IMR-90 (cell line): Measurements from ENCODE around the gene FRMD3.

Source experiments
- BHLHE40 ChIP-seq: fragments of 150-350 bp; IDR thresholded peaks from 2 replicates; pipeline ENCODE4 v1.6.1; 2016; ENCODE audit warnings: mild to moderate bottlenecking, low read depth, low read length
- CEBPB ChIP-seq: IDR thresholded peaks from 2 replicates; pipeline ENCODE4 v1.6.1; 2012; ENCODE audit warnings: low read depth, low read length, improper control_type of control experiment
- CHD1 ChIP-seq: IDR thresholded peaks from 2 replicates; pipeline ENCODE4 v1.6.1; 2012; ENCODE audit warnings: low read depth, low read length, improper control_type of control experiment
- CTCF ChIP-seq: conservative IDR thresholded peaks from 2 replicates; pipeline ENCODE4 v1.5.1; 2012; ENCODE audit warnings: mild to moderate bottlenecking, low read depth, low read length, improper control_type of control experiment
- ELK1 ChIP-seq: fragments of 150-350 bp; IDR thresholded peaks from 2 replicates; pipeline ENCODE4 v1.6.1; 2016; ENCODE audit warnings: low read depth, mild to moderate bottlenecking, low read length, moderate library complexity, borderline replicate concordance
- FOS ChIP-seq: fragments of 150-350 bp; IDR thresholded peaks from 2 replicates; pipeline ENCODE4 v1.6.1; 2016; ENCODE audit warnings: low read depth, low read length
- MXI1 ChIP-seq: IDR thresholded peaks from 2 replicates; pipeline ENCODE4 v1.6.1; 2012; ENCODE audit warnings: low read depth, mild to moderate bottlenecking, low read length, moderate library complexity, borderline replicate concordance
- POLR2A ChIP-seq: IDR thresholded peaks from 2 replicates; pipeline ENCODE4 v1.6.1; 2012; ENCODE audit warnings: mild to moderate bottlenecking, low read depth, low read length
- RAD21 ChIP-seq: IDR thresholded peaks from 2 replicates; pipeline ENCODE4 v1.6.1; 2012; ENCODE audit warnings: low read length, improper control_type of control experiment
- RFX5 ChIP-seq: IDR thresholded peaks from 2 replicates; pipeline ENCODE4 v1.8.0; 2012; ENCODE audit warnings: low read depth, mild to moderate bottlenecking, low read length, moderate library complexity
- SMC3 ChIP-seq: fragments of 150-350 bp; IDR thresholded peaks from 2 replicates; pipeline ENCODE4 v1.6.1; 2016; ENCODE audit warnings: low read depth, mild to moderate bottlenecking, antibody characterized with exemption, low read length, moderate library complexity
- USF2 ChIP-seq: fragments of 150-350 bp; IDR thresholded peaks from 2 replicates; pipeline ENCODE4 v1.6.1; 2017; ENCODE audit warnings: mild to moderate bottlenecking, antibody characterized with exemption, low read length, low read depth

DNA sequence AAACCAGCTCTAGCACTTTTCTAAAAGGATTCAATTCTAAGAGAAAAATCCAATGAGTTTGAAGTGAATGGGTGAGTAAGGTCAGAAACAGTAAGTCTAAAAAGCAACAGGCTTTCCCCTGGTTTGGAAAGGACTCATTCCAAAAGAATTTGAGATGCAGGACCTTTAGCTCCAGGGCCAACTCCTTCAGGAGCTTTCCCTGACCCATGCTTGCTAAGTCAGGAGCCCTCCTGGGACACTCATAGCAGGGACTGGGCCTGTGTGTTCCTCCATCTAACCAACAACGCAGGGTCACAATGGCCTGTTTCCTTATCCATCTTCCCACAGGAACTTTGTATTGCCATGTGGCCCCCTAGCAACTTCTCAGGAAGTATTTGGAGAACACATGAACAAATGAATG, 198.8 kb downstream of the FRMD3 start:
- TF ChIP-seq CTCF (no peak), ELK1 (no peak), USF2 (no peak), SMC3 (no peak), POLR2A (no peak), FOS (no peak), RFX5 (no peak), CEBPB (no peak), BHLHE40 (no peak), CHD1 (no peak), RAD21 (no peak), MXI1 (no peak)
